GM06990 (cell line): ENCODE results near the gene NINJ1.

ENCODE experiments used
- DNase-seq: peaks from one replicate; pipeline ENCODE4 v3.0.0-alpha.2; 2011; ENCODE audit not compliant: insufficient read length; ENCODE audit errors: extremely low read depth
- H3K27me3 ChIP-seq: replicated peaks from 2 replicates; pipeline ENCODE4 v1.6.0; 2011; ENCODE audit warnings: low read length; ENCODE audit not compliant: control insufficient read depth, insufficient read depth
- H3K36me3 ChIP-seq: 2 replicates; pipeline ENCODE4 v1.5.1; 2011; ENCODE audit warnings: low read length; ENCODE audit not compliant: control insufficient read depth, insufficient read depth
- H3K4me3 ChIP-seq: replicated peaks from 2 replicates; pipeline ENCODE4 v1.5.1; 2011; ENCODE audit warnings: low read depth, mild to moderate bottlenecking, control low read depth, low read length
- TF ChIP-seq, protein P1 (sequence below): IDR thresholded peaks from 2 replicates; pipeline ENCODE4 v1.5.1; 2011; ENCODE audit warnings: low read length, control low read depth, mild to moderate bottlenecking, inconsistent platforms; ENCODE audit not compliant: insufficient read depth, poor library complexity, severe bottlenecking

Gene NINJ1

DNA sequence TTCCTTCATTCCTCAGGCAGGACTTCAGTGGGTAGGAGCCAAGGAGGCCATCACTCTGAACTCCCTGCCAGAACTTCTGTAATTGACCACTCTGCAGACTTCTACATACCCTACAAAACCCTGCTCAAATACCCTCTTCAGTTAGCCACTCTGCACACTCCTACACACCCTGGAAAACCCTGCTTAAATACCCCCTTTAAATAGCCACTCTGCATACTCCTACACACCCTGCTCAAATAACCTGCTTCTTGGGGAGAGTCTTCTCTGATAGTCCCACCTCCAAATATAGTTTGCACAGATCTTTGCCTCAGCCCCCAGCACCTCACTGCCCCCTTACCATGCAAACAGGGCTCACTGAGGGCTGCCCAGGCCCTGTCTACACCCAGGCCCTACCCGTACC lies 56.7 kb downstream of the NINJ1 start:
- no peak for DNase-seq
- H3K36me3 ChIP-seq = peaks cover 7% of the 10 kb centered on the region
- no peak overlapping the region for H3K4me3 ChIP-seq
- H3K27me3 ChIP-seq = no peaks in the 10 kb centered on the region
- TF ChIP-seq, protein P1, sequence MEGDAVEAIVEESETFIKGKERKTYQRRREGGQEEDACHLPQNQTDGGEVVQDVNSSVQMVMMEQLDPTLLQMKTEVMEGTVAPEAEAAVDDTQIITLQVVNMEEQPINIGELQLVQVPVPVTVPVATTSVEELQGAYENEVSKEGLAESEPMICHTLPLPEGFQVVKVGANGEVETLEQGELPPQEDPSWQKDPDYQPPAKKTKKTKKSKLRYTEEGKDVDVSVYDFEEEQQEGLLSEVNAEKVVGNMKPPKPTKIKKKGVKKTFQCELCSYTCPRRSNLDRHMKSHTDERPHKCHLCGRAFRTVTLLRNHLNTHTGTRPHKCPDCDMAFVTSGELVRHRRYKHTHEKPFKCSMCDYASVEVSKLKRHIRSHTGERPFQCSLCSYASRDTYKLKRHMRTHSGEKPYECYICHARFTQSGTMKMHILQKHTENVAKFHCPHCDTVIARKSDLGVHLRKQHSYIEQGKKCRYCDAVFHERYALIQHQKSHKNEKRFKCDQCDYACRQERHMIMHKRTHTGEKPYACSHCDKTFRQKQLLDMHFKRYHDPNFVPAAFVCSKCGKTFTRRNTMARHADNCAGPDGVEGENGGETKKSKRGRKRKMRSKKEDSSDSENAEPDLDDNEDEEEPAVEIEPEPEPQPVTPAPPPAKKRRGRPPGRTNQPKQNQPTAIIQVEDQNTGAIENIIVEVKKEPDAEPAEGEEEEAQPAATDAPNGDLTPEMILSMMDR = no peak

DNA sequence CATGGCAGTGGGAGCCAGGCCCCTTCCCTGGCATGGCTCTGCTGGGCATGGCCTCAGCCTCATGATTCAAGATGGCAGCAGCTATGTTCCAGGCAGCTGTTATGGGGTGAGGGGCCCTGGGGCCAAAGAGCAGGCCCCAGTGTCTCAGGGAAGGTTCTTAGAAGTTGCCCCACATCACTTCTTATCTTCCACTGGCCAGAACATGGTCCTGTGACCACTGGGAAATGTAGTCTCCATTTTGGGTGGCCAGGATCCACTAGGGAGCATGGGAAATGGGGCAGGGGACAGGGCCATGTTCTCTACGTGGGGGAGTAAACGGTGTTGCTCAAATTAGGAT lies 57.3 kb downstream of the NINJ1 start:
- Histone ChIP-seq H3K4me3 (no peak overlapping the region), H3K27me3 (no peaks in the 10 kb centered on the region), H3K36me3 (peaks cover 7% of the 10 kb centered on the region)
- TF ChIP-seq, protein P1 = no peak
- no peak for DNase-seq

DNA sequence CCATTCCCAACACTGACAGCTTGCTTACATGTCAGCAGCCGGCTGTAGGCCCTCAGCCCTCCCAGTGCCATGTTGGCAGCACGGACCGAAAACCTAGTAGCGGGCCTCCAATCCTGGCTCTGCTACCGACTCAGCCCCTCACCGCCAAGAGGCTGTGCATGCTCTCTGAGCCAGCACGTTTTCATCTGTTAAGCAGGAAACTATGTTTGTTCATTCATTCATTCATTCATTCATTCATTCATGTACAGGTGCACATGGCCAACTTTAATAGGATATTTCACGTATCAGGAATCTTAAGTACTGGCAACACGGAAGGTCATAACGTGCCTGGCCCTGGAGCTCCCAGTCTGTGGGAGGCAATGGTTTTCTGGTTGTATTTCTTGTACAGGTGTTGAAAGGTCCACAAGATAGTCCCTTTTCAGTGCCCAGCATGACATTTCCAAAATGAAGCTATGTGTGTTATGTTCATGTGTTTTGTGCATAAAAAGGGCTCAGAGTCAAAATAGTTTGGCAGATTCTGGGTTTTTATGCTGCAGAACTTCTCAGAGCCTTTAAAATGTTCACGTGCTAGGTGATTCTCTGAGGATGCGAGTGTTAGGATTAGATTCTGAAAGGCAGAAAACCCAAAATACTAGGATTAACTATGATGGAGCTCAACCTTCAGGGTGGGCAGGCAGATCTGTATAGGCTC lies 57.8 kb downstream of the NINJ1 start:
- DNase-seq = no peak
- H3K36me3 ChIP-seq = peaks cover 5% of the 10 kb centered on the region
- no peak overlapping the region for H3K4me3 ChIP-seq
- TF ChIP-seq, protein P1 = no peak
- H3K27me3 ChIP-seq = no peaks in the 10 kb centered on the region

DNA sequence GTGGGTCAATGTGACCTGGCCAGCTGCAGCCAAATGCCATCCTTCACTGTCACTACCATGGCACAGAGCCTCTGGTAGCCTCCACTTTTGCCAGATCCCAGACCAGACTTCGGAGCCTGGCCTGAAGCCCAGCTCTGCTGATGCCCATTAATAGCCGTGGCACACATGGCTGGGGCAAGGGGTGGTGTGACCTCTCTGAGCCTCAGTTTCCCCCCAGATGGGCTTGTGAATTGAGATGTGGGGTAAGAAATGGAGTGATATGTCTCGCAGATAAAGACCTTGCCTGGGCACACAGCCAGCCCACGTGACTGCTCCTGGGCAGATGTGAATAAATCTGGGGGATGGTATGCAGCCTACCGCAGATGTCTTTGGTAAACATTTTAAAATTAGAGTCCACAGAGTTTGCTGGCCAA lies 61.7 kb downstream of the NINJ1 start:
- Histone ChIP-seq H3K36me3 (peaks cover 3% of the 10 kb centered on the region), H3K27me3 (no peaks in the 10 kb centered on the region), H3K4me3 (no peak overlapping the region)
- TF ChIP-seq, protein P1 = no peak
- no peak for DNase-seq
